ENCODE results near the gene NEDD1.

NEDD1 gene

DNA sequence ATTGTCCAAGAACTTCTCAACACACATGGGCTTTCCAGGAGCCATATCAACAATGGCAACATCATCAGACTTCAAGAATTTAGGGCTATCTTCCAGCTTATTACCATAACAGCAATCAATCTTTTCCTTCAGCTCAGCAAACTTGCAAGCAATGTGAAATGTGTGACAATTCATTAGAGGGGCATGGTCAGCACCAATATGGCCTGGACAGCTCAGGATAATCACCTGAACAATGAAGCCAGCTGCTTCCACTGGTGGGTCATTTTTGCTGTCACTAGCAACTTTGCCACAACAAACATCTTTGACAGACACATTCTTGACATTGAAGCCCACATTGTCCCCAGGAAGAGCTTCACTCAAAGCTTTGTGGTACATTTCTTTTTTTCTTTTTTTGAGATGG is 5.9 kb upstream of the NEDD1 start:
- H3K36me3 ChIP-seq (ENCODE audit: control insufficient read depth, insufficient read depth, low read length): no peaks in the 10 kb centered on the region
- no peak for TF ChIP-seq CTCF (IDR thresholded peaks at IDR 0.05; ENCODE audit: insufficient read depth, low read length, poor library complexity, severe bottlenecking)
- H3K4me3 ChIP-seq (replicated peaks; ENCODE audit: low read depth, low read length): no peak overlapping the region
- no peaks in the 10 kb centered on the region for H3K27me3 ChIP-seq (replicated peaks; ENCODE audit: control insufficient read depth, insufficient read depth, low read length)
- no peak for DNase-seq (ENCODE audit: extremely low read depth, insufficient read length)

GRCh38 chr12:96902076-96902475 is 5.0 kb upstream of the NEDD1 start:
- peak; percentile 23 for TF ChIP-seq CTCF (IDR thresholded peaks at IDR 0.05; ENCODE audit: insufficient read depth, low read length, poor library complexity, severe bottlenecking)
- no peak for DNase-seq (ENCODE audit: extremely low read depth, insufficient read length)

GRCh38 chr12:96906498-96906848 is 584 bp upstream of the NEDD1 start:
- no peak for TF ChIP-seq CTCF (IDR thresholded peaks at IDR 0.05; ENCODE audit: insufficient read depth, low read length, poor library complexity, severe bottlenecking)
- DNase-seq (ENCODE audit: extremely low read depth, insufficient read length): no peak
- Histone ChIP-seq H3K4me3 (replicated peaks; ENCODE audit: low read depth, low read length) (peak overlapping the region; percentile 81), H3K36me3 (ENCODE audit: control insufficient read depth, insufficient read depth, low read length) (no peaks in the 10 kb centered on the region; the same call in 1 of the 2 replicates), H3K27me3 (replicated peaks; ENCODE audit: control insufficient read depth, insufficient read depth, low read length) (no peaks in the 10 kb centered on the region)

More at GRCh38 chr12:96902076-96902475, 5.0 kb upstream of the NEDD1 start:
- no peaks in the 10 kb centered on the region for H3K36me3 ChIP-seq (ENCODE audit: control insufficient read depth, insufficient read depth, low read length)
- H3K27me3 ChIP-seq (replicated peaks; ENCODE audit: control insufficient read depth, insufficient read depth, low read length): no peaks in the 10 kb centered on the region
- H3K4me3 ChIP-seq (replicated peaks; ENCODE audit: low read depth, low read length): no peak overlapping the region

DNA sequence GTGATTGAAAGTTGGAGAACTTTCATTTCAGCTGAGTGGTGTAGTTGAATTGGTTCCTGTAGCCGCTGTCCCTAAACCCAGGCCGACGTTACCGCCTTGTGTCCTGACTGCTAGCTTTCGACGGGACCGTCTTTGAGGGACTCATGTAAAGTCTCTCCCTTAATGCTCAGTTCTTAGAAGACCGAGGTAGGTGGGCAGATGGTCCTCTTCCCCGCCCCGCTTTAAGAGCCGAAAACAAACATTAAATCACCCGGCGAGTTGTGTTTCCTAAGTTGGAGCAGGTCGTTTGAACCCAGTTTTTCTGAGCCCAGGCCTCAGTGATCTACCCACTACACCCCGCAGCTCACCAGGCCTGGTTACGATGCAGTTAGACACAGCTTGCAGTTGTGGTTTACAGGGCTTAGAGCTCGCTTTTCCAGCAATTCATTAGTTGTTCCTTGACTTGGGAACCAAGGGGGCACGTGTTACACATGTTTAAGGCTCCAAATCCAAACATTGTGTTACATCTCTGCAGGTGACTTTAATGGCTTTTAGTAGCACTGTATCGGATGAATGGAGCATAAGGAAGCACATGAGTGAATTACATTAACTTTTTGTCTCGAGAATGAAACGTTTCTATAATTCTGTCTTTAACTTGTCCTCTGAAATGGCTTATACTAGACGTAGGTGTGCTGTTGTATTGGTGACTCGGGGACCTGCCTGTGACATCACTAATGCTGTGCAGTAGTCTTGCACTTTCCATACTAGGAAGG is 790 bp downstream of the NEDD1 start:
- H3K27me3 ChIP-seq (replicated peaks; ENCODE audit: control insufficient read depth, insufficient read depth, low read length): no peaks in the 10 kb centered on the region
- TF ChIP-seq CTCF (IDR thresholded peaks at IDR 0.05; ENCODE audit: insufficient read depth, low read length, poor library complexity, severe bottlenecking): no peak
- no peak for DNase-seq (ENCODE audit: extremely low read depth, insufficient read length)
- no peaks in the 10 kb centered on the region; the same call in 1 of the 2 replicates for H3K36me3 ChIP-seq (ENCODE audit: control insufficient read depth, insufficient read depth, low read length)
- H3K4me3 ChIP-seq (replicated peaks; ENCODE audit: low read depth, low read length): peak overlapping the region; percentile 81

DNA sequence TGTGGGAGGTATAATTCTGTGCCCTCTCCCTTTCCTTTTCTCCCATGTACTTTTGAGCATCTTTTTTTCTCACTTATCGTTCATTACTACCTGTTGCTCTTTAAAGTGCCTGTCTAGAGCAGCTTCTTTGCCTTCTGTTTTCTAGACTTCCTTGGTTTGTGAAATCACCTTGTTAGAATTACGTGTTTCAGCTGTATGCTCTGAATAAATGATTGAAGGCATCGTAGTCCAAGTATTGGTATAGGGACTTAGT is 1.3 kb downstream of the NEDD1 start:
- Histone ChIP-seq H3K36me3 (ENCODE audit: control insufficient read depth, insufficient read depth, low read length) (no peaks in the 10 kb centered on the region; the same call in none of the 2 replicates), H3K27me3 (replicated peaks; ENCODE audit: control insufficient read depth, insufficient read depth, low read length) (no peaks in the 10 kb centered on the region), H3K4me3 (replicated peaks; ENCODE audit: low read depth, low read length) (peak overlapping the region; percentile 81)
- no peak for TF ChIP-seq CTCF (IDR thresholded peaks at IDR 0.05; ENCODE audit: insufficient read depth, low read length, poor library complexity, severe bottlenecking)
- no peak for DNase-seq (ENCODE audit: extremely low read depth, insufficient read length)

DNA sequence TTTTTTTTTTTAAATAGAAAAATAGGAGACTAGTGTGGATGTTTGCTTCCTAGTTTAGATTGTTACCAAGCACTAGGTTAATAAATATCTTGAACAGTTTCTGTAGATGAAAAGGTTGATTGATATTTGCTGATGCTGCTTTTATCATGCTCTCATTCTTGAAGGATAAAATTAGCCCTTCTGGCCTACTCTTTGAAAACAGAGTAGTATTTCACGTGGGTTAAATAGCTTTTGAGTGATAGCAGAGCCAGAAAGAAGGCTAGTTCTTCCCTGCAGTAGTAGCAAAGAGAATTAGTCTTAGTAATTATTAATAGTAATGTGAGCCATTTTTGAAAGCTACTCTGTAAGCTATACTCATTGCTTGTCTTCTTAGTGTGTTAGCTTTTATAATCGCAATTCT is 5.2 kb downstream of the NEDD1 start:
- H3K36me3 ChIP-seq (ENCODE audit: control insufficient read depth, insufficient read depth, low read length): no peaks in the 10 kb centered on the region; the same call in none of the 2 replicates
- no peak overlapping the region for H3K4me3 ChIP-seq (replicated peaks; ENCODE audit: low read depth, low read length)
- DNase-seq (ENCODE audit: extremely low read depth, insufficient read length): no peak
- no peaks in the 10 kb centered on the region for H3K27me3 ChIP-seq (replicated peaks; ENCODE audit: control insufficient read depth, insufficient read depth, low read length)
- TF ChIP-seq CTCF (IDR thresholded peaks at IDR 0.05; ENCODE audit: insufficient read depth, low read length, poor library complexity, severe bottlenecking): no peak

All from GM06990 (cell line).